HepG2 (cell line): ENCODE results near the gene JAG1. TPM values are rescaled to one million over a fixed set of nuclear protein-coding genes. Genes with fewer than 3 reads are reported as not detected.

Source experiments
- FOXM1 ChIP-seq: sonication (generic); formaldehyde crosslinking; IDR thresholded peaks from 2 replicates; pipeline ENCODE4 v1.5.0; 2020; ENCODE audit warnings: missing genetic modification reagents
- MIER2 ChIP-seq: IDR thresholded peaks from 2 replicates; pipeline ENCODE4 v1.6.1; 2016; ENCODE audit warnings: missing biosample characterization, missing genetic modification reagents
- PCBP2 ChIP-seq: fragments of 200-400 bp; formaldehyde crosslinking; optimal IDR thresholded peaks from 2 replicates; pipeline ENCODE3; 2018; ENCODE audit warnings: low read length, low read depth; ENCODE audit not compliant: poor library complexity, severe bottlenecking
- PRDM10 ChIP-seq: sonication (generic); formaldehyde crosslinking; IDR thresholded peaks from 2 replicates; pipeline ENCODE4 v1.4.0; 2020; ENCODE audit warnings: low read depth, missing genetic modification reagents
- STAT5B ChIP-seq: sonication (generic); formaldehyde crosslinking; IDR thresholded peaks from 2 replicates; pipeline ENCODE4 v1.4.0; 2020; ENCODE audit warnings: missing genetic modification reagents
- ZBTB44 ChIP-seq: sonication (generic); formaldehyde crosslinking; IDR thresholded peaks from 2 replicates; pipeline ENCODE4 v1.4.0; 2020; ENCODE audit warnings: missing genetic modification reagents
- ZKSCAN8 ChIP-seq: IDR thresholded peaks from 2 replicates; pipeline ENCODE4 v1.6.1; 2016; ENCODE audit warnings: borderline replicate concordance, missing genetic modification reagents, missing compliant biosample characterization
- ZMYM3 ChIP-seq: sonication (generic); formaldehyde crosslinking; IDR thresholded peaks from 2 replicates; pipeline ENCODE4 v1.5.1; 2020; ENCODE audit warnings: mild to moderate bottlenecking, missing genetic modification reagents
- ZNF574 ChIP-seq: sonication (generic); formaldehyde crosslinking; IDR thresholded peaks from 2 replicates; pipeline ENCODE4 v1.4.0; 2020; ENCODE audit warnings: missing genetic modification reagents
- ZNF605 ChIP-seq: sonication (generic); formaldehyde crosslinking; IDR thresholded peaks from 2 replicates; pipeline ENCODE4 v1.8.0; 2022; ENCODE audit warnings: mild to moderate bottlenecking, missing genetic modification reagents
- ZNF609 ChIP-seq: sonication (generic); formaldehyde crosslinking; IDR thresholded peaks from 2 replicates; pipeline ENCODE4 v1.4.0; 2020; ENCODE audit warnings: mild to moderate bottlenecking, missing genetic modification reagents, borderline replicate concordance
- ZUFSP ChIP-seq: sonication (generic); formaldehyde crosslinking; IDR thresholded peaks from 2 replicates; pipeline ENCODE4 v1.9.0; 2021; ENCODE audit warnings: missing genetic modification reagents, mild to moderate bottlenecking, borderline replicate concordance
- polyA plus RNA-seq, 8 experiments: library from polyadenylated mRNA; depleted of rRNA in 3 of 8; stranded (reverse) in 7 of 8; unstranded in 1 of 8; fragments of >200 nt; fragmentation: Illumina TruSeq in 4 of 8; extraction: Trizol in 4 of 8; gene quantifications; 2 replicates each; pipeline versions ENCODE4 v1.2.1 to v1.2.3, GENCODE V29; 2011 to 2016; ENCODE audit warnings: low read depth in 4 of 8, missing spikeins in 1 of 8, mixed read lengths in 1 of 8; ENCODE audit not compliant: insufficient read depth in 1 of 8
- total RNA-seq, 5 experiments: library from RNA; depleted of rRNA; stranded (reverse); fragments of >200 nt; fragmentation: Illumina TruSeq; extraction: Trizol; gene quantifications; 2 replicates each; pipeline ENCODE4 v1.2.3, GENCODE V29; 2016; ENCODE audit warnings: low read depth in 1 of 5

JAG1 gene
- total and polyA plus RNA-seq, 2 of the 13 experiments (the other 11 are each of a cell fraction or from before 2014, with no cell fraction given): 47.1 to 56.3 TPM

GRCh38 chr20:10708351-10709185, 34.8 kb upstream of the JAG1 start (continued):
- TF ChIP-seq PCBP2: no peak
- peak; percentile 90 for TF ChIP-seq ZNF609 (CRISPR knock-in tag)
- TF ChIP-seq MIER2: 0 out of 2 replicates have a peak, but pooled peaks have one; percentile 51
- TF ChIP-seq ZNF605: no peak
- peak; percentile 39; the same call in 1 of the 2 replicates for TF ChIP-seq PRDM10
- TF ChIP-seq ZUFSP: no peak
- TF ChIP-seq ZBTB44 (CRISPR knock-in tag): no peak
- no peak for TF ChIP-seq FOXM1
- peak; percentile 79; the same call in 1 of the 2 replicates for TF ChIP-seq ZMYM3 (CRISPR knock-in tag)
- peak; percentile 72; the same call in 1 of the 2 replicates for TF ChIP-seq STAT5B (CRISPR knock-in tag)
- TF ChIP-seq ZNF574 (CRISPR knock-in tag): no peak
- TF ChIP-seq ZKSCAN8 (CRISPR knock-in tag): peak; percentile 98
